ENCODE results near the gene UBE2E3. TPM values are rescaled to one million over a fixed set of nuclear protein-coding genes. Genes with fewer than 3 reads are reported as not detected.

The UBE2E3 gene
- total and polyA plus RNA-seq, 4 experiments from 2014 or later: 25.0 to 55.0 (median 36.1) TPM

DNA sequence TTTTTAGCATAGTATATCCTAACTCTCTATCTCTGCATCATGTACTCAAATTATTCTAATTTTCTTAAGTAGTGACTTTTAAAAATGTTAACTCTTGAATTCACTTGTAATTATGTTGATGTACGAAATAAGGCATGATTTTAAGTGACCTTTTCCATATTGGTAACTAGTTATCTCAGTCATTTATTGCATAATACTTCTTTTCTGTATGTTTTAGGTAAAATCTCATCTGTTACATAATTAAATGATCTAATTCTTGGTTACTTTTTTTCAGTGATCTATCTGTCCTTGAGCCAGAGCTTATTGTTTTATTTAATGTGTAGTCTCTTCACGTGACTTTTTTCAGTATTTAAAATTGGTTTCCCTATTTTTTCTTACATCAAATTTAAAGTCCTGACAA is 4.8 kb upstream of the UBE2E3 start:
- intact Hi-C loops (cut with micrococcal nuclease): no loop called here
- no peaks in the 10 kb centered on the region for H3K9me3 Mint-ChIP-seq
- Histone ChIP-seq H3K4me1 (ENCODE audit: insufficient read depth, low read length) (no peaks in the 10 kb centered on the region), H3K27ac (ENCODE audit: low read depth, low read length) (no peak overlapping the region), H3K36me3 (ENCODE audit: insufficient read depth, low read length) (no peaks in the 10 kb centered on the region), H3K9me3 (ENCODE audit: control insufficient read depth in 1 of 2, low read length in 2 of 2) (no peaks in the 10 kb centered on the region), H3K27me3 (ENCODE audit: insufficient read depth, low read length) (no peaks in the 10 kb centered on the region), H3K4me3 (ENCODE audit: low read length in 2 of 2) (no peak overlapping the region)
- no peak overlapping the region for H3K27ac Mint-ChIP-seq
- H3K27me3 Mint-ChIP-seq: peaks cover 0 to 1% of the 10 kb centered on the region in 2 donors
- ChIA-PET POLR2A (ENCODE audit: partially characterized antibody) (no interaction called here), CTCF (ENCODE audit: partially characterized antibody) (no interaction called here)
- H3K4me1 Mint-ChIP-seq: peaks cover 4 to 15% (median 13%) of the 10 kb centered on the region in 4 donors
- H3K36me3 Mint-ChIP-seq: no peaks in the 10 kb centered on the region
- H3K4me3 Mint-ChIP-seq: no peak overlapping the region
- DNase-seq: no peak

DNA sequence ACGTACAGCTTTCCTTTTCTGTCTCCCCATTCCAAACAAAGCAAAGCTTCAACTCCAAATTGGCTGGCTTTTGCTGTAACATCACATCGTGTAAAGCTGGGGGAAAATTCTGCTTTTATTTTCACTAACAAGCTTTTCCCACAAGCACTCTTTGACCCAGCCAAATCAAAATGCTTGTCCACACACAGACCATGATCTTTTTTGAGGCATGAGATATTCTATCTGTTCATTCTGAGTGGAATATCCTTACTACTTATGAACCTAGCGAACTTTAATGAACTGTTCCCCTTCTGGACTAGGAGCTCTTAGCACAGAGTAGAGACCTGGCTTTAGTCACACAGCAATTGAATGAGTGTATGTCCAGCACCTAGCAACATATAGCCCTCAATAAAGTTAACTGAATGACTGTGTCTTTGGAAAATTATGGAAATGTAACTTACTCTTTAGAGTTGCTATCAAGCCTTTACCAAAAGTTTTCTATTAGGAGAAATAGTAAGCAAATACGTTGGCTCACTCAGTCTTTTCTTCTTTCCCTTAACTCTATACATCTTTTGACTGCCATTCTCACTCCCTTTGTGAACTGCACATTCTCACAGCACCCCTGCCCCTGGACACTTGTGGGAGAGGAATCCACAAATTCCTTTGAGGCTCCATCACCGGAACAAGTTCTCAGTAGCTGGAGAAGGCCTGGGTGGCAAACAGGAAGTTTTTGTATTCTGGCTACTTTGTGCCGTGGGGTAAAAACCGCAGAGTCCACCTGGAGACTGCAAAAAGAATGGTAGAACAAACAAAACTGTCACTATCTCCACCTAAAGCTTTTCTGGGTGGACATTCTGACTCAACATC is 1.3 kb upstream of the UBE2E3 start:
- Histone ChIP-seq H3K27me3 (ENCODE audit: insufficient read depth, low read length) (no peaks in the 10 kb centered on the region), H3K36me3 (ENCODE audit: insufficient read depth, low read length) (no peaks in the 10 kb centered on the region), H3K27ac (ENCODE audit: low read depth, low read length) (peak overlapping the region; percentile 49), H3K4me3 (ENCODE audit: low read length in 2 of 2) (no peak overlapping the region), H3K4me1 (ENCODE audit: insufficient read depth, low read length) (peaks cover 29% of the 10 kb centered on the region), H3K9me3 (ENCODE audit: control insufficient read depth in 1 of 2, low read length in 2 of 2) (no peaks in the 10 kb centered on the region)
- Mint-ChIP-seq H3K27me3 (no peaks in the 10 kb centered on the region), H3K9me3 (no peaks in the 10 kb centered on the region), H3K27ac (peak overlapping the region; percentile 78 to 95 (median 90)), H3K4me3 (peak overlapping the region; percentile 74 to 86 (median 83)), H3K36me3 (peaks cover 4 to 13% of the 10 kb centered on the region in 2 donors), H3K4me1 (peaks cover 27 to 46% (median 38%) of the 10 kb centered on the region in 4 donors)
- CTCF ChIA-PET (ENCODE audit: partially characterized antibody): interaction anchor here (1.0 to 2.1 kb wide), 6 partner anchors 10 to 854 kb away, joined by 3 to 10 read pairs (median 4); no protein-coding TSS in a partner anchor
- POLR2A ChIA-PET (ENCODE audit: partially characterized antibody): interaction anchor here (0.8 to 3.6 kb wide), 5 partner anchors 9 to 416 kb away, joined by 3 to 25 read pairs (median 3); no protein-coding TSS in a partner anchor
- intact Hi-C loops (cut with micrococcal nuclease): no loop called here
- no peak for DNase-seq

DNA sequence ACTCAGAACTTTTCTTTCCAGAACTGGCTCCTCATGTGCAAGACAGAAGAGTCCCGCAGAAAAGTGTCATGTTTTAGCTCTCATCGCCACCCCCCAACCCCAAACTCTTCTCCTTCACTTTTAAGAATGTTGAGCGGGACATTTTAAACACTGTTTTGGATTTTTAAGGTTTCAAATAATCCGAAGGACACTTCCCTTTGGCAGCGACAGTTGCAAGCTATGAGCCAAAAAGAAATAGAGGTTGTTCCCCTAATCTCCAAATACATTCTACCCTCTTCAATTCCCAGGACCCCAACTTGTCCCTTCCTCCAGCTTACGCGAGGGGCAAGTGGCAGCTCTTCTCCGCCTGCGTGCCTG is 678 bp upstream of the UBE2E3 start:
- ChIA-PET POLR2A (ENCODE audit: partially characterized antibody) (interaction anchor here (0.6 to 3.6 kb wide), 9 partner anchors 9 to 911 kb away, joined by 3 to 25 read pairs (median 3); no protein-coding TSS in a partner anchor), CTCF (ENCODE audit: partially characterized antibody) (interaction anchor here (1.0 to 2.1 kb wide), 7 partner anchors 10 to 856 kb away, joined by 3 to 10 read pairs (median 3); no protein-coding TSS in a partner anchor)
- Histone ChIP-seq H3K4me3 (ENCODE audit: low read length in 2 of 2) (peak overlapping the region in 1 of 2 donors; percentile 59), H3K36me3 (ENCODE audit: insufficient read depth, low read length) (no peaks in the 10 kb centered on the region), H3K27ac (ENCODE audit: low read depth, low read length) (peak overlapping the region; percentile 49), H3K27me3 (ENCODE audit: insufficient read depth, low read length) (no peaks in the 10 kb centered on the region), H3K4me1 (ENCODE audit: insufficient read depth, low read length) (peaks cover 35% of the 10 kb centered on the region), H3K9me3 (ENCODE audit: control insufficient read depth in 1 of 2, low read length in 2 of 2) (no peaks in the 10 kb centered on the region)
- Mint-ChIP-seq H3K9me3 (no peaks in the 10 kb centered on the region), H3K36me3 (peaks cover 4 to 15% of the 10 kb centered on the region in 2 donors), H3K4me3 (peak overlapping the region; percentile 74 to 86 (median 83)), H3K27me3 (no peaks in the 10 kb centered on the region), H3K27ac (peak overlapping the region; percentile 78 to 95 (median 90)), H3K4me1 (peaks cover 29 to 52% (median 42%) of the 10 kb centered on the region in 4 donors)
- intact Hi-C loops (cut with micrococcal nuclease): loop anchor here (1.0 to 10.0 kb wide), 6 partner anchors 78 to 1738 kb away; partner anchors contain the start of genes CWC22, DNAJC10 and ITGA4
- peak in 2 of 5 donors; percentile 3 to 5 for DNase-seq

DNA sequence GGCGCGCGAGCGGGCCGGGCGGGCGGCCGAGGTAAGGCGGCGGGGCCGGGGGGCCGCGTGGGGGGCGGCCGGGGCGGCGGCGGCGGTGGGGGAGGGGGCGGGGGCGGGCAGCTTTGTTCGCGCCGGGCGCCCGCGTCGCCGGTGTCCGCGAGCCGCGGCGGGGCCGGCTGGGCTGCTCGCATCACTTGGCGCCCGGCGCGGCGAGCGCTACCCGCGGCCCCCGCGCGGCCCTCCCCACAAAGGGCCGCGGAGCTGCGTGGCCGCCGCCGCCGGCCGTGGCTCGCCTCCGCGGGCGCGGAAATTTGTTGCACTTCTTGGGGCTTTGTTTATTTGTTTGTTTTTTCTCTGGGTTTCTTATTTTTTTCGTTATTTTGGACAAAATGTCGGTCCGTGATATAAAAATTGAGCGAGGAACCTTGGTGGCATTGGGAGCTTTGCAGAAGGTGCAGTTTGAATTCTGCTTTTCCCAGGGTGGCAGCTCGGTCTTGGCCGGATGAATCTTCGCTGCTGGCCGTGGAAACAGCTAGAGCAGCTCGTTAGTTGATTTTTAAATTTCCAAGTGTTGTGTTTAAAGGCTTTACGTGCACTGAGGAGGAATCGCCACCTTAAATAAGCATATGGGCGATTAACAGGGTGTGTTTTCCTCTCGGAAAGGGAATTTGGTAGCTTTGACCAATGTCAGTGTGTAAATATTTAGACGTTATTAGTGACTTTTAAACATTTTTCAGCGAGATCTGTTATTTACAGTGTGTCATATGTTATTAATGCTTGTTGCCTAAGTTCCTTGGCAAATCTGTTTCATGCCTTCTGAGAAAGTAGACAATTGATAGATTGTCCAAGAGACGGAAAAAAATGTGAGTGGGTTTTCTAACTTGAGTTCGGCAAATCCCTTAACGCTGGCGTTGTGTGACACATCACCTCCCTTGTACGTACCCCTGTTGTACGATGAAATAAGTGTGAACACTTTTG is 822 bp downstream of the UBE2E3 start:
- peak; percentile 23 to 53 (median 37) for DNase-seq
- Mint-ChIP-seq H3K9me3 (no peaks in the 10 kb centered on the region), H3K4me1 (peaks cover 31 to 64% (median 45%) of the 10 kb centered on the region in 4 donors), H3K27ac (peak overlapping the region; percentile 89 to 98 (median 97)), H3K36me3 (peaks cover 4 to 15% of the 10 kb centered on the region in 2 donors), H3K27me3 (no peaks in the 10 kb centered on the region), H3K4me3 (peak overlapping the region; percentile 94 to 99 (median 98))
- POLR2A ChIA-PET (ENCODE audit: partially characterized antibody): interaction anchor here (0.7 to 3.6 kb wide), 13 partner anchors 9 to 975 kb away, joined by 3 to 25 read pairs (median 4); no protein-coding TSS in a partner anchor
- H3K4me1 ChIP-seq (ENCODE audit: insufficient read depth, low read length): peaks cover 35% of the 10 kb centered on the region
- peak overlapping the region; percentile 55 to 59 for H3K4me3 ChIP-seq (ENCODE audit: low read length in 2 of 2)
- no peaks in the 10 kb centered on the region for H3K27me3 ChIP-seq (ENCODE audit: insufficient read depth, low read length)
- no peaks in the 10 kb centered on the region for H3K36me3 ChIP-seq (ENCODE audit: insufficient read depth, low read length)
- peak overlapping the region; percentile 38 for H3K27ac ChIP-seq (ENCODE audit: low read depth, low read length)
- CTCF ChIA-PET (ENCODE audit: partially characterized antibody): interaction anchor here (0.7 to 2.1 kb wide), 11 partner anchors 8 to 858 kb away, joined by 3 to 12 read pairs (median 4); no protein-coding TSS in a partner anchor
- H3K9me3 ChIP-seq (ENCODE audit: control insufficient read depth in 1 of 2, low read length in 2 of 2): no peaks in the 10 kb centered on the region
- intact Hi-C loops (cut with micrococcal nuclease): loop anchor here (1.0 to 10.0 kb wide), 6 partner anchors 76 to 1736 kb away; partner anchors contain the start of genes CWC22, DNAJC10 and ITGA4

DNA sequence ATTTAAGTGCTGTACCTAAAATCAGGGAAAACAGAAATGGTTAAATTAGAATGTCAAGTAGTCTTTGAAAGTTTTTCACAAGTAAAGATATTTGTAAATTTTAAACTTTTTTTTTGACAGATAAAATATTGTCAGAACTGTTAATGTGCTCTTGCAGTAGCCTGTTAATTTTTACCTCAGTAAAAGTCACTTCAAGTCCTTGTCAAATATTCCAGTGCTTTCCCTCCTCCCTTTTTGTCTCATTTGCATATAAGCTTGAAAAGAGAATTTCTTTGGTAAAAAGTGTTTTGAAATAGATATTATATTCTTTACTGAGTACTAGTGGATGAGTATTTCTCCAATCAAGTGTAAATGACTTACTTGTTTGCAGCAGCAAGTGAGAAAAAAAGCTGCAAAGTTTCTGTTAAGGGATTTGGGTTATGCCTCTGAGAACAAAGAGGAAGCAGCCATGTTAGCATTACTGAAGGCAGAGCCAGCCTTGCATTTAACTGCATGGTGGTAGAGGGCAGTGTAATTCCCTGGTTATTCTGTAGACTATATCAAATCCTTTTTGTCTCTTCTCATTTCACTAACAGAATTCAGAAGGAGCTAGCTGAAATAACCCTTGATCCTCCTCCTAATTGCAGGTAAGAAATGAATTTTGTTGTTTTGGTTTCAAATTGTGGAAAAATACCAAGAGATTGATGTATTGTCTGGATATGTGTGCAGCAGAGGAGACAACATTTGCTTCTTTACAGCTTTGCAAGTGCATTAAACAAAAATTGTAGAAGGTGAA is 3.2 kb downstream of the UBE2E3 start:
- H3K36me3 ChIP-seq (ENCODE audit: insufficient read depth, low read length): no peaks in the 10 kb centered on the region
- no peaks in the 10 kb centered on the region for H3K9me3 ChIP-seq (ENCODE audit: control insufficient read depth in 1 of 2, low read length in 2 of 2)
- no peak overlapping the region for H3K4me3 ChIP-seq (ENCODE audit: low read length in 2 of 2)
- Mint-ChIP-seq H3K9me3 (no peaks in the 10 kb centered on the region), H3K36me3 (peaks cover 4 to 15% of the 10 kb centered on the region in 2 donors), H3K27ac (peak overlapping the region in 3 of 7 donors; percentile 0 to 14 (median 14)), H3K4me1 (peaks cover 34 to 58% (median 43%) of the 10 kb centered on the region in 4 donors), H3K4me3 (peak overlapping the region in 5 of 8 donors; percentile 22 to 67 (median 45)), H3K27me3 (no peaks in the 10 kb centered on the region)
- no peaks in the 10 kb centered on the region for H3K27me3 ChIP-seq (ENCODE audit: insufficient read depth, low read length)
- peaks cover 35% of the 10 kb centered on the region for H3K4me1 ChIP-seq (ENCODE audit: insufficient read depth, low read length)
- intact Hi-C loops (cut with micrococcal nuclease): loop anchor here (1.0 to 10.0 kb wide), 5 partner anchors 74 to 1734 kb away; partner anchors contain the start of genes DNAJC10 and ITGA4
- peak; percentile 26 to 49 (median 41) for DNase-seq
- CTCF ChIA-PET (ENCODE audit: partially characterized antibody): interaction anchor here (0.6 to 2.3 kb wide), 5 partner anchors 10 to 1943 kb away, joined by 3 to 7 read pairs (median 3); no protein-coding TSS in a partner anchor
- H3K27ac ChIP-seq (ENCODE audit: low read depth, low read length): no peak overlapping the region
- POLR2A ChIA-PET (ENCODE audit: partially characterized antibody): no interaction called here

DNA sequence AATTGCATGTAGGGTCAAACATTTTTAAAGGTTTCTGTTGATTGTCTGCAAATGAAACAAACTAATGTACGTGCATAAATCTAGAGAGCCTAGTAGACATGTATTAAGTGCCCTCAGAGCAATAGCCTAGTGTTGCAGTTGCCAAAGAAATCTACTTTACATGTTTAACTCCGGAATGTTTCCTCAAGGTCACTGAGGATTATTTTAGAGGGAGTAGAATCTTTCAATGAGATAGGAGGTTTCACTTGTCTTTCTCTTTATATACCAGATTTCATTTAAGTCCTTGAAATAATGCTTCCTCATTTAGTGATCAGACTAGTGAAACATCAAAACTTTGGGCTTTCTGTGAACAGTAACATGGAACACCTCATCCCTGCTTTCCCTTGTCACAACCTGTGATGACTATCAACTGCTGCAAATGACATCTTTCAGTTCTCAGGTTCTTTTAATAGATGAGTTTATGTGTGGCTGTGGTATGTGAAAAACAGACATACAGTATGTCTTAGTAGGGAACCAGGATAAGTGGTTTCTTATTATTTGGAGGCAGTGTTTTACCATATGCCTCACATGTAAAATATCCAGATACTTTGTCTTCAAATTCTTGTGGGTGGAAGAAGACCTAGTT is 5.5 kb downstream of the UBE2E3 start:
- Mint-ChIP-seq H3K27ac (no peak overlapping the region), H3K27me3 (no peaks in the 10 kb centered on the region), H3K36me3 (peaks cover 6 to 15% of the 10 kb centered on the region in 2 donors), H3K4me3 (peak overlapping the region in 1 of 8 donors; percentile 12), H3K9me3 (no peaks in the 10 kb centered on the region), H3K4me1 (peaks cover 30 to 56% (median 39%) of the 10 kb centered on the region in 4 donors)
- no peaks in the 10 kb centered on the region for H3K27me3 ChIP-seq (ENCODE audit: insufficient read depth, low read length)
- intact Hi-C loops (cut with micrococcal nuclease): loop anchor here (10.0 kb wide), 1 partner anchor 729 kb away; no protein-coding TSS in a partner anchor
- CTCF ChIA-PET (ENCODE audit: partially characterized antibody): no interaction called here
- H3K27ac ChIP-seq (ENCODE audit: low read depth, low read length): no peak overlapping the region
- no peaks in the 10 kb centered on the region for H3K36me3 ChIP-seq (ENCODE audit: insufficient read depth, low read length)
- H3K4me1 ChIP-seq (ENCODE audit: insufficient read depth, low read length): peaks cover 35% of the 10 kb centered on the region
- POLR2A ChIA-PET (ENCODE audit: partially characterized antibody): no interaction called here
- no peak for DNase-seq
- H3K9me3 ChIP-seq (ENCODE audit: control insufficient read depth in 1 of 2, low read length in 2 of 2): no peaks in the 10 kb centered on the region
- H3K4me3 ChIP-seq (ENCODE audit: low read length in 2 of 2): no peak overlapping the region
